ENCODE measurements around the gene JAKMIP1.

The JAKMIP1 gene

DNA sequence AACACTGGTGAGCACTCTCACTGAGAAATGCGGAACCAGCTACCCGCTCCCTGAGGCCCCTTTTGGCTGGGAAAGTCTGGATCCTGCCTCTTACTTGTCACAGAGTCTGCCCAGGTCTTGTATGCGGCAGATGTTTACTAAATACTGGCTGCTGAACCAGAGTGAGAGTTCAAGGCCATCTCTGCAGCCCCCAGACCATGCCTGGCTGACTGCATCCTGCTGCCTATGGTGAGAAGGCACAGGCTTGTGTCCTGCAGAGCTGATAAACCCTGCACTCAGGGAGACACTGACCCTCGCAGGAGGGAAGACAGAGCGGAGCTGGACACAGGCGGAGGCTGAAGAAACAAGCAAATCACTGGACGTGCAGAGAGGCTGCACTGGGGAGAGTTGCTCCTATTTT is 46.5 kb downstream of the JAKMIP1 start:
- TF ChIP-seq, protein P1, sequence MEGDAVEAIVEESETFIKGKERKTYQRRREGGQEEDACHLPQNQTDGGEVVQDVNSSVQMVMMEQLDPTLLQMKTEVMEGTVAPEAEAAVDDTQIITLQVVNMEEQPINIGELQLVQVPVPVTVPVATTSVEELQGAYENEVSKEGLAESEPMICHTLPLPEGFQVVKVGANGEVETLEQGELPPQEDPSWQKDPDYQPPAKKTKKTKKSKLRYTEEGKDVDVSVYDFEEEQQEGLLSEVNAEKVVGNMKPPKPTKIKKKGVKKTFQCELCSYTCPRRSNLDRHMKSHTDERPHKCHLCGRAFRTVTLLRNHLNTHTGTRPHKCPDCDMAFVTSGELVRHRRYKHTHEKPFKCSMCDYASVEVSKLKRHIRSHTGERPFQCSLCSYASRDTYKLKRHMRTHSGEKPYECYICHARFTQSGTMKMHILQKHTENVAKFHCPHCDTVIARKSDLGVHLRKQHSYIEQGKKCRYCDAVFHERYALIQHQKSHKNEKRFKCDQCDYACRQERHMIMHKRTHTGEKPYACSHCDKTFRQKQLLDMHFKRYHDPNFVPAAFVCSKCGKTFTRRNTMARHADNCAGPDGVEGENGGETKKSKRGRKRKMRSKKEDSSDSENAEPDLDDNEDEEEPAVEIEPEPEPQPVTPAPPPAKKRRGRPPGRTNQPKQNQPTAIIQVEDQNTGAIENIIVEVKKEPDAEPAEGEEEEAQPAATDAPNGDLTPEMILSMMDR (conservative IDR thresholded peaks at IDR 0.05; ENCODE audit: low read depth, low read length) = no peak
- no peak overlapping the region for H3K4me3 ChIP-seq (ENCODE audit: low read length)
- DNase-seq (ENCODE audit: low read depth) = no peak

DNA sequence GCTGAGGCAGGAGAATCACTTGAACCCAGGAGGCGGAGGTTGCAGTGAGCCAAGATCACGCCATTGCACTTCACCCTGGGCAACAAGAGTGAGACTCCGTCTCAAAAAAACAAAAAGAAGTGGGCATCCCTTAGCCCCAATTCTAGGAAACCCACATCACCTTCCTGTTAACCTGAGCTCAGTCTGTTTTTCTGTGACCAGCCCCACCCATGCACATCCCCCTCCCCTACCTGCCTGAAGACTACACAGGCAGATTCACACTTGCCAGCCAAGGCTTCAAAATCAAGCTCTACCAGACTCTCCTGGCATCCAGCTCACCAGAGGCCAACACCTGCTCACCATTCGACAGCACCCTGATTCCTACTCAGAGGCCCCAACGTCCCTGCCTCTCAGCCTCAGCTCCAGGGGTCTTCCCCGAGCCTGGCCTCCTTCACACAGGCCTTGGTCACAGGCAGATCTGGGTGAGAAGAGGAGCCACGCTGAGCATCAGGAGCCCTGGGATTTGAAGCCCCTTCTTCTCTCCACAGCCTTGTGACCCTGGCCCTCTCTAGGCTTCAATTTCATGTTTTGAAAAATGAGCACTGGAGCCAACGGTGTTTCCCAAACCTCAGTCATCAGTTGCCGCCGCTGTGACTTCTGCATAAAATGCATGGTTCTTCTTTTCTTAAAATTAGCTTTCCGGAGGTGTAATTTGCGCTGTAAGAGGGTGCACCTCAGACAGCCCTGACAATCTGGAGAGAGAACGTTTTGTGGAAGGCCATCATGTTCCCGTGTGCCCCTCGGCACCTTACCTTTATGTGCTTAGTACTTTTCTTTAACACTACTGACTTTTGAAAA is 47.3 kb downstream of the JAKMIP1 start:
- TF ChIP-seq, protein P1 (conservative IDR thresholded peaks at IDR 0.05; ENCODE audit: low read depth, low read length) = no peak
- no peak overlapping the region for H3K4me3 ChIP-seq (ENCODE audit: low read length)
- DNase-seq (ENCODE audit: low read depth) = no peak

DNA sequence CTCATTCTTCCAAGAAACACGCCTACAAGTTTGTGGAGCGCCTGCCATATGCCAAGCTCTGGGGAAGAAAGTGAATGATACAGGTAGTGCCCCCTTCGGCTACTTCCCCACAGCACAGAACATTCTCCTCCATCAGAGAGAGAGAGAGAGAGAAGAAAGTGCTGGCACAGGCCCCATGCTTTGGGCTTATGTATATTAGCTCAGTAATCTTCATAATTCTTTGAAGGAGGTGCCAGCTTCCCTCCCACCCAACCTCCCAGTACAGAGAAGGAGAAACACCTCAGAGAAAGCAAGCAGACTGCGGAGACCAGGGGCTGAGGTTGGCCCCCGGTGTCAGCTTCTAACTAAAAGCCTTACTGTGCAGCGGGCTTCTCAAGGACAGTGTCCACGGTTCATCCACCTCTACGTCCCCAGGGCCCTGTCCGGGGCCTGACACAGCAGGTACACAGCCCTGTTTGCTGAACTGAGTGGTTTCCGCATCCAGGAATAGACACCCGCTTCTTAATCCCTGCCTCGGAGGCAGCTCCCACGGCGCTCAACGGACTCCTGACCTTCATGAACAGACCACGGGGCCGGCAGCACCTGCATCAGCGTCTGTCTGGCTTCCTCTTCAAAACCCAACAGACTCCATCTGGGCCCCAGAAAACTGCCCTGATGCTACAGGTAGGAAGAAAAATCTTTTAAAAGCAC is 50.2 kb downstream of the JAKMIP1 start:
- no peak for DNase-seq (ENCODE audit: low read depth)
- TF ChIP-seq, protein P1 (conservative IDR thresholded peaks at IDR 0.05; ENCODE audit: low read depth, low read length) = no peak
- H3K4me3 ChIP-seq (ENCODE audit: low read length) = no peak overlapping the region

GRCh38 chr4:6148506-6149205 is 51.7 kb downstream of the JAKMIP1 start:
- no peak overlapping the region for H3K4me3 ChIP-seq (ENCODE audit: low read length)
- DNase-seq (ENCODE audit: low read depth) = no peak
- TF ChIP-seq, protein P1 (conservative IDR thresholded peaks at IDR 0.05; ENCODE audit: low read depth, low read length) = no peak

- DNase-seq (ENCODE audit: low read depth) = no peak
- TF ChIP-seq, protein P1 (conservative IDR thresholded peaks at IDR 0.05; ENCODE audit: low read depth, low read length) = no peak
Measured at GRCh38 chr4:6147441-6147840, 52.9 kb downstream of the JAKMIP1 start.

GRCh38 chr4:6143603-6144181 is 56.7 kb downstream of the JAKMIP1 start:
- no peak for DNase-seq (ENCODE audit: low read depth)
- TF ChIP-seq, protein P1 (conservative IDR thresholded peaks at IDR 0.05; ENCODE audit: low read depth, low read length) = no peak
- no peak overlapping the region for H3K4me3 ChIP-seq (ENCODE audit: low read length)

More at GRCh38 chr4:6147441-6147840, 52.9 kb downstream of the JAKMIP1 start:
- no peak overlapping the region for H3K4me3 ChIP-seq (ENCODE audit: low read length)

All from retinal pigment epithelial cell (primary cell).